CD4-positive, alpha-beta T cell treated with Interleukin-12 subunit alpha and Interleukin-12 subunit beta, for 1 hour (primary cell): ENCODE data around the gene HMCN1.
"Not testable (repeated sequence)": the region's sequence is repeated elsewhere in the genome, so short reads cannot be mapped to it uniquely, and the experiment has no call there.

ENCODE experiments used
- DNase-seq: peaks from one replicate; pipeline ENCODE4 v3.0.0-alpha.2; 2020

Gene HMCN1

DNA sequence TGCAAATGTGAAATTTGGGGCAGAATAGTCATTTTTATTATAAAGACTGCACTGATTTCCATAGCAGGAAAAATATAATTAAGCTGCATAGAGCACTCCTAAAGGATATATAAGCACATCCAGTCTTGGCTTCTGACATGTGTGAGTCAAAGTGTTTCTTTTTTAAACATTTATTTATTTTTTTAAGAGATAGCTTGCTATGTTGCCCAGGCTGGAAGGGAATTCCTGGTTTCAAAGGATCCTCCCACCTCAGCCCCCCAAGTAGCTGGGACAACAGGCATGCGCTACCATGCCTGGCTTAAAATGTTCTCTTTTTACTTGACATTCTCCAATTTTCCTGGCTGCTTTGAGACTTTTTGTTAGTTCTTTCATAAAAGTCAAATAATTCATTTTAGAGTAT is 126.1 kb downstream of the HMCN1 start:
- no peak for DNase-seq

DNA sequence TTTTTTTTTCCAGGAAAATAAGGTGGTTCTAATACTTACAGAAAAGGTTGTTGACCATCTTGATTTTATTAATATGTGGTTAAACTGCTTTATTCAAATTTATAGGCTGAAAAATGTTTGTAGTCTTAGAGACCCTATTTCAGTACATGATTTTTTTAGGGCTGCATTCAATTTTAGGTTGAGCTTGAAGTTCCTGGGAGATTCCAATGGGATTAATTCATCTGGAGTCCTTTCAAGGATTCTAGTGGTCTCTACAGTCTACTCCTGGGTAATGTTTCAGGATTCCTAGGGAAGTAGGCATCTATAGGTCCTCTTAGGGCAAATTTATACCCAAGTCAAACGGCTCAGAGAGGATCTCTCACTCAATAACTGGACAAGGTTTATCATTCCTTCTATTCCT is 126.7 kb downstream of the HMCN1 start:
- DNase-seq = no peak

DNA sequence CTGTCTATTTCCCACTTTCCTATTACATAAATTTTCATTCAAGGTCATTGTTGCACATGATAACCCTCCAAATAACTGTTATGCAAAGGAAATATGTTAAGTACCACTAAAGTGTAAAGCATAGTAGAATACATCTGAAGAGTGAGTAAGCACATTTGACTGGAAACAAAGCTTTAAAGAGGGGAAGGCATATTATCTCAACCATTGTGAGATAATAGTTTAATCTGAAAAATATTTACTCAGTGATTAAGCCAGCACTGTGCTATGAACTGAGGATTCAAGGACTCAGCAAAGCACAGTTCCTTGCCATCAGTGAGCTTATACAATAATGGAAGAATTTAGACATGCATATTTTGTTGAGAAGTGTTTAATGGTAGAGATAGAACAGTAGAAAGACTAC is 127.4 kb downstream of the HMCN1 start:
- DNase-seq = no peak

DNA sequence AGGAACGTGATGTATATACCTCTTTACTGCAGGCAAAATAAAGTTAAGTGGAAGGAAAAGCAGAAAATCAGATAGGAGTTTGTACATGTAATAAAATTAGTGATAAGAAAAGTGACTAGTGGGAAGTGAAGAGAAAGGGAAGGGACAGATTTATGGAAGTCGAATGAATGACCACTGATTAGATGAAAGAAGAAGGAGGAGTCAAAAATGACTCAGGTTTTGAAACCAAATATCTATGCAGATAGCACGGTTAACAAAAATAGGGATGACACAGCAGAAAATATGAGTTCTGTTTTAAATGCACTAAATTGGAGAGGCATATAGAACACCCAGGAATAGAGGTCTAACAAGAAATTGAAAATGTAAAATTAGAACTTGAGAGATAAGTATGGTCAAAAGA is 128.0 kb downstream of the HMCN1 start:
- DNase-seq = no peak

DNA sequence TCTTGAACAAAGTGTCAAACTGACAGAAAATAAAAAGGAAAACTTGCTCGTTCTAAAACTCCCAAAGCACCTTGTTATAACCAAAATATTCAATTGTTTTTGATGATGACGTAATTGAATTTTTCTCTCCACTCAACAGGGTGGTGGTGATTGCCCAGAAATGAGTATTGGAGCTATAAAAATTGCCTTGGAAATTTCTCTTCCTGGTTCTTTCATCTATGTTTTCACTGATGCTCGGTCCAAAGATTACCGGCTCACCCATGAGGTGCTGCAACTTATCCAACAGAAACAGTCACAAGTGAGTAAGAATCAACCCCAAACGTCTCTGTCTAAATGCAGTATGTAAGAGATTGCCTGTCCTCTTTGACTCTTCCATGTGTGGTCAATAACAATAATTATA is 130.1 kb downstream of the HMCN1 start:
- no peak for DNase-seq

DNA sequence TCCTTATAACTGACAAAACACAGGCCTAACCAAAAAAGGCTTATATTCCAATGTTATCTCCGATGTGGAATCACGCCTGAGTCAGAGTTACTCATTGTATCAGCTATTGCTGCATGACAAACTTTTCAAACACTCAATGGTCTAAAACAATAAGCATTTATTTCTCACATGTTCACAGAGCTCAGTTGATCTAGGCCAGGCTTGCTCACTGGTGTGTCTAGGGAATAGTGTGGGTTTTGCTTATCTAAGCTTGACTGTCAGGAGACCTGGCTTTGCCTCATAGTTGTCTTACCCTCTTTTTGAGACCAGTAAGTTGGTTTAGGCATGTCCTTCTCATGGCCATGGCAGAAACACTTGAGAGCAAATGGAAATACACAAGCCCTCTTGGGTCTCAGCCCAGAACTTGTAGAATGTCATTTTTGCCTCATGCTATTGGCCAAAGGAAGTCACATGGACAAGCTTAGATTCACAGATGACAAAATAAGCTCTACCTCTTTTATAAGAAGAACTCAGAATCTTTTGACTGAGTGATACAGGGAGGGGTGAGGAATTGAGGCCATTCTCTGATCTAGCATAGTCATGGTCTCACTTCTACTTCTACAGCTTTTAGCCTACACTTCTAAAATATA is 130.8 kb downstream of the HMCN1 start:
- no peak for DNase-seq

DNA sequence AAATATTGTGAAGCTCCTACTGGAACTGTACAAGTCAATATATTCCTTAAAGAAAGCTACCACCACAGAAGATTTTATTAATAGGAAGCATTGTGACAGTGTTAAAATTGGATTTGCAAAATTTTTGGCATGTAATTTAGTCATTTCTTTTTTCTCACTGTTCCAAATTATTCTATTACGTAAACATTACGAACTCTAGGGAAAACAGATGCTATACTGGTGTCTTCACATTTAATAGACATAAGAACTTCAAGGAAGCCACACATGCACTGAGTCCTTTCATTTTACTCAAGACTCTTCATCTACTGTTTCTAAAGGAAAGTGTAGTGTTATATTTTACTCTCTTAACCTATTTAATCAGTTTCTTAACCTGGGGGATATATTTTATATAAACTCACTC is 135.4 kb downstream of the HMCN1 start:
- no peak for DNase-seq

DNA sequence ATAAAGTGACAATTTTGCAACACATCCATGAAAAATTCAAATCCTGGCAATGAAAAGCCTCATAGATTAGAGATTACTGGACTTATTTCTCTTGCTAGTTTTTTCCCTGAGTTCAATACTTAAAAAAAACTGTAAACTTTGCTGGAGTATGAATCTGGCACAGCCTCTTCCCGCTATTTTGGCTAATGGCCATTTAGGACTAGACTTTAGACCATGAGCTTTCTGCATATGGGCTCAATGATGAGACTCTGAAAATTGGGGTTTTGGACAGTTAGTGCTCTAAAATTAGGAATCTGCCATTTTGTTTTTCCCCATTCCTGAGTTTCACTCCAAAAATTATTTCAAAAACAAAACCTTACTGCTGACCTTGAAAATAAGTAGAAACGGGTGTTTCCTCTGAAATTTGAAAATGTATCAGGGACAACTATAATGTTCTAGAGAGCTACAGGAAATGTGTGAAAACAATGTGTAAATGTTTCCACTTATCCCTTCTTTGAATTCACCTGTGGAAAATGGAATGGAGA is 137.5 kb downstream of the HMCN1 start:
- DNase-seq = no peak

DNA sequence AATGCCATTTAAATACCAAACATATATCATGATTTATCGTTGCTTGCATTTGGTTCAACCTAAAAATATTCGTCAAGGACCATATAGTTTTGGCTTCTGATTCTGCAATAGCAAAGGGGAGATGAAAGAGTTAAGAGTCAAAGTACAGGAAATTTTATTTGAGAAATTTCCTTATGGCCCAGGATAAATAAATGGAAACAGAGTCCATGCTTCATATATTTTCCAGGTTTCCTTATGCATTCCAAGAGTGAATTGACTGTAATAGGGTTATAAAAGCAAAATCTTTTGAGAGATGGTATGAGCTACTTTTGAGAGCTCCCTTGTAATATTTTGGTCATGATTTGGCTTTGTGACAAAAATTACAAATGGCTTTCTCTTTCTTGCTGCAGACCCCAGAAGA is 140.1 kb downstream of the HMCN1 start:
- DNase-seq = no peak

DNA sequence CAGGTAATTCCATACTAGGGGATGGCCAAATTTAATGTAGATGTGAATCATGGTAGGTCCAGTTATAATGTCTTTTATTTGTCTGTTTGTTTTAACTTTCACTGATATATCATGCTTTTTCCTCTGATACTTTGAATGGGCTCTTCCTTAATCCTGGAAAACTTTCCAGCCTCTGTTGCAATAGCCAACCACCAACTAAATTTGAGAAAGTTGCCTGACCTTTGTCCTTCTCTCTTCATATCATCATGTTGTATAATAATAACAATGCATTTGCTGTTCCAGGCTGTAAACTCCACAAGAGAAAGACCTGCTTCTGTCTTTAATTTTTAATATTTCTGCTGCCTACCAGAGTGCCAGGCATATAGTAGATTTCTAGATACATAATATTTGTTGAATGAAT is 146.1 kb downstream of the HMCN1 start:
- DNase-seq = no peak

DNA sequence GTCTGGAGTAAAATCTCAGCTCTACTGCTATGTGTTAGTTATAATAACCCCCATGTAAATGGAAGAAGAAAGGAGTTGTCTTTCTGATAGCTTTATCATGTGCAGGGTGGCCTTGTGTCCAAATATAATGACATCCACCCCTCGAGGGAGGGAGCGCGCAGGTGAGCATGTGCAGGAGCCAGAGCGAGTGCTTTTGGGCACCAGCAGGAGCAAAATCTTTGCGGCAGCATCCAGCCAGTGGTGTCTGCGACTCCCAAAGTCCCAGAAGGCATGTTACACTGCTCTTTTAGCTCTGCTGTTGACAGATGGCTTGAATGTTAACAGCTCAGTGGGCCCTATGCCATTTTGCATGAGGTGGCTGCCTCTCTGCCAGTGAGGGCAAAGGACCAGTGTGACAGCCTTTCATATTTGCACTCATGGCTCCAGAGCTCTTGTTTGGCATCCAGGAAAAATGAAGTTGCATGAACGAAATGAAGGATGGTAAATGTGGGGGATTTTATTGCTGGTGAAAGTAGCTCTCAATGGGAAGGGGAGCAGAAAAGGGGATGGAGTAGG is 146.7 kb downstream of the HMCN1 start:
- no peak for DNase-seq

DNA sequence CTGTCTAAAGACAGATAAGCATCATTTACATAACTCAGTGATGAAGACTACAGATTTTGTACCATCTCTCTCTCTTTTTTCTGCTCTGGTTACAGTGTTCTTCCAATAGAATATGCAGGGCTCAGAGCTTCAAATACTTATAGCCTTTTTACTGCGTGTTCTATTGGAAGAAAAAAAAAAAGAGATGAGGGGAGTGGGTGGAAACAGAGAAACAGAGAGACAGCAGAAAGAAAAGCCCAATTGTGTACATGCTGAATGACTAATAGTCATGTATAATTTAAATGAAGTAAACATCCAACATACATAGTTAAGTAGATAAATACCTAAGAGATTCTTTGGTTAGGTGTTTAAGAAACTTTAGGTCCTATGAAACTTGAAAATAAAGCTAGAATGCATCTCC is 151.9 kb downstream of the HMCN1 start:
- no peak for DNase-seq

DNA sequence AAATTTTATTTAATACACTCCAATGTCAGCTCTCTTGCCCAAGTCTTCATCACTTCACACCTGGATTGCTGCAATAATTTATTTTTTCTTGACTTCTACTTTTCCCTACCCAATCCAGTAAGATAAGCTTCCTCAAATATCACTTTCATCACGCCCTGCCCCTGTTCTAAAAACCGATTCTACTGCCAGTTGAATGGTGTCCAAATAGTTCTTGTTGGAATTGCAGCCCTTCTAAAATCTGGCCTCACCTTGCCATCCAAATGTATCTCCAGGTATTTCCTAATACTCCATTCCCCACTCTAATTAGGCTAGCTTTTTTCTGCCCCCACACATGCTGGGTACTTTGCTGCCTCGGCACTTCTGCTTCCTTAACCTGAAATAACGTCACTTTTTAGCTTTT is 152.5 kb downstream of the HMCN1 start:
- DNase-seq = no peak

DNA sequence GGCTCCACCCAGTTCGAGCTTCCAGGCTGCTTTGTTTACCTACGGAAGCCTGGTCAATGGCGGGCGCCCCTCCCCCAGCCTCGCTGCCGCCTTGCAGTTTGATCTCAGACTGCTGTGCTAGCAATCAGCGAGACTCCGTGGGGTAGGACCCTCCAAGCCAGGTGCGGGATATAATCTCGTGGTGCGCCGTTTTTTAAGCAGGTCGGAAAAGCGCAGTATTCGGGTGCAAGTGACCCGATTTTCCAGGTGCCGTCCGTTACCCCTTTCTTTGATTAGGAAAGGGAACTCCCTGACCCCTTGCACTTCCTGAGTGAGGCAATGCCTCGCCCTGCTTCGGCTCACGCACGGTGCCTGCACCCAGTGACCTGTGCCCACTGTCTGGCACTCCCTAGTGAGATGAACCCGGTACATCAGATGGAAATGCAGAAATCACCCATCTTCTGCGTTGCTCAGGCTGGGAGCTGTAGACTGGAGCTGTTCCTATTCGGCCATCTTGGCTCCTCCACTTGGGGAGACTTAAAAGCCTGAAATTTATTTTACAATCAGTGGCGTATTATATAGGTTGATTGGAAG is 158.7 kb downstream of the HMCN1 start:
- DNase-seq = not testable (repeated sequence)

DNA sequence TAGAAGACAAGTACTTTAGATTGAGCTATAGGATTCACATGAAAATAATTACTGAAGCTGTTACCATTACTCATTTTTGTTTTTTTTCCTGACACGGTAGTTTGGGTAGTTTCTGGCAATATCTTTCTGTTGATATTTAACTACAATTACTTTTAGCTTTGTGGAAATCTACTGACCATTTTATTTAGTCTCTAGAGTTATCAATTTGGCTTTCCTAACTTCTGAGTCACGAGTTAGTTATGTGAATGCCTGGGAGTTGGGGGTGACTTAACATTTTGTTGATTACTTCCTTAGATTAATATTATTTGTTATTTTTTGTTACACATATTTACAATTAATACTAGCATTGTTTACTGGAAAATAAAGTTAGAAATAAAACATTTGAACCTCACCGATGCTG is 160.6 kb downstream of the HMCN1 start:
- no peak for DNase-seq

DNA sequence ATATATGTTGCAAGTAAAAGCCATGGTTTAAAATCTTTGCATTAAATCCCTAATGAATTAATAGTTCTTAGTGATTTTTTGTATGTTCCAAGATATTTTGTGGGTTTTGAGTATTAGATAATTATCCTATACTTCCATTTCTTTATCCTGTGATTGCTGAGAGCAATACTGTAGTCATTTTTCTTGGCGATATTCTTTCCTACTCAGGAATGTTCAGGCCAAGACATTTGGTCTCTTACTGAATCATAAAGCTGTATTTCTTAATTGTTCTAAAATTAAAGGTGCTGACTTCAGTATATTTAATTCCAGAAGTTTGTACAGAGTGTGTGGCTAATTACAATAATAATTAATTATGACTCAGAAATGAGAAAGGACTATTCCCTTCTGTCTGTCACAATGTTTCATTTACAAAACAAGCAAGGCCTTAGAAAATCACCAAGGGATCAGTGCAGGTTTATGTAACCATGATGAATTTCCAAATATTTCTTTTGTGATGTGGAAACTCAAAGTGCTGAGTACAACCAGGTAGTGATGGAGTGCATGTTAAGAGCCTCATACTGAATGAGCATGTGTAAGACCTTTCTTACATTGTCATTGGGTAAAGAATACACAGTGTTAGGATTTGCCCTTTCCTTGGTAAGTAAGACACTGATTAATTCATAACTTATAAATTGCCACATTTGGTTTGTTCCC is 161.2 kb downstream of the HMCN1 start:
- DNase-seq = no peak

DNA sequence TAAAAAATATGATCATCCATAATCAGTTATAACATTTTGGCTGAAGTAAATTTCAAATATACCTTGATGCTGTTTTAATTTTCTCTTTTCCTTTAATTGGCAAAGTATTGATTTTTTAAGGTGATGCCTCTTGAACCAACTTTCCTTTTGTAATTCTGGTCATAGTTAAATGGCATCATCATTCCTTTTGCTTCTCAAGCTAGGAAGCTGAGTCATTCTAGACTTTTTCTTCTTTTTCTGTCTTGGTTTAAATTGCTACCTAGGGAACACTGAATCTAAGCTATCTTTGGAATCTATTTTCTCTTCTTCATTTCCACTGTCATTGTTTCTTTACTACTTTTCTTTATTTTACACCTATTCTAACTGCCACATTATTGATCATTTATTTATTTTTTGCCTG is 162.7 kb downstream of the HMCN1 start:
- DNase-seq = no peak

DNA sequence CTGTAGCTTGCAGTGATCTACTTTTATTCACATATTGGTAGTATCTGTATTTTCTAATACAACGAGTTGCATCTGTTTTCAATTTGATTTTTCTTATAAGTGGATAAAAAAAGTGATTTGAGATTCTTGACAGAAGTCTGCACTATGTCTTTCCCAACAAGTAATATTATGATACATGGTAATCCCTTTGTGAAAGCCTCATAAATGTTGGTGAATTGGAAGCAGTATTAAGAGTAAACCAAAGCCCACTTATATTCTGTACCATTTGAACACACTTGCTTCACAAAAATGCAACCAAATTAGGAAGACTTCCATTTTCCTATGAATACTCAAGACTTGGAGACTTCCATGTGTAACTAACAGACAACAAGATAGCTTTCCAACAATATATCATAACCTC is 172.0 kb downstream of the HMCN1 start:
- DNase-seq = no peak

DNA sequence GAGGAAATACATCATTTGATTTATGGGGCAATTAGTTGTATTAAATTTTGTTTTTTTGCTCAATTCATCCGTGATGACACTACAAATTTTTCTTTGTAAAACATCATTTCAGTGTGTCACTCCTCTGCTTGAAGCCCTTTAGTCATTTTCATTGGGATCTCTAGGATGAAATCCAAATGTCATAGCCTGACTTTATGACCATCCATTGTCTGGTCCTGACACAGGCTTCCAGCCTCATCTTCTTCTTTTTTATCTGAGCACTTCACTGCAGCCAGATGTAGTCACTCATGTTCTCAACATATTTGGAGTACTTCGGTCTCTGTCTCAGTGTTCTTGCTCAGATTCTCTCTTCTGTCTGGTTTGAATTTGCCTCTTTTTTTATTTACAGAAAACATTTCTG is 173.1 kb downstream of the HMCN1 start:
- no peak for DNase-seq

DNA sequence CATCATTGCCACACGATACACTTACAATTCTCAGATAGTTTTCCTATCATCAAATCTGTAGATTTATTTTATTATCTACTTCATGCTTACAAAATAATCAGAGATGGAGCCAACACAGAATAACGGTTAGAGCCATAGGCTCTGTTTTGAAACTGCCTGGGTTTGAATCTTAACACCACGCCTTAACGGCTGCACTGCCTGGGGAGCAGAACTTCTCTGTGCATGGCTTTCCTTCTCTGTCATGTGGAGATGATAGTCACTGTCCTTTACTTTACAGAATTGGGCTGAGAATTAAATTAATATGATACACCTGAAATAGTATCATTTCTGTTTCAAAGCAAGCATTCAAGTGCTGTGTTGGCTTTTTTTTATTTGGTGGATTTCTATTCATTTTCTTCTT is 177.8 kb downstream of the HMCN1 start:
- no peak for DNase-seq

DNA sequence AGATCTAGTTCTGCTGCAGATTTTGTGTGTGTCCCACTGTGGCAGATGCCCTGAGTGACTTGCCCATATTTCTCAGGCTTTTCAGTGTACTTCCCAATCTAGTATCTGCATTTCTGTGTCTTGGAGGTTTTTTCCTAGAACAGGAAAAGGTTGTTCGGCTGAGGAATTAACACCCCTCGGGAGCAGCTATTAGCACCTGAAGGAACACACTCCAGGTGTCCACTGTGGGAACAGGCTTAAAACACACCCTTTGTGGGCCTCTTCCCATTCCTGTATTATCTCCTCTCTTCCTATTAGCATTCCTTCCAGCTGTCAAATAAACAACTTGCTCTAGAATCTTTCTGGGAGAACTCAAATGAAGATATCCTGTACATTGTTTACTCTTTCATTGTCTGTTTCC is 178.3 kb downstream of the HMCN1 start:
- no peak for DNase-seq

DNA sequence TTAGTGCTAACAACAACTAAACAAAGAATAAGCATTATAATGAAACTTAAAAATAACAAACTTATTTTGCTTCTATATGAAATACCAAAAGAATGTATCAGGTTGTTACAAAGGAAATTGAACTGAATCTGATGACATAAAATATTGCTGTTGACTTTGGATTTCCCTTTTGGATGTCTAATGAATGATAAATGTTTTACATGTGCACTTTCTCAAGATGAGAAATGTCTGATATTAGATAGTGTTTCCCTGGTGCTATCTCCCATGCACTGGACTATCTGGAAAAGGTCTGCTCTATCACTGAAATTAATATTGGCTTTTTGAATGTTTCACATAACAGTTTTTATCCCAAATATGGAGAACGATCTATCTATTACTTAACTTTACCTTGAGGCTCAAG is 179.9 kb downstream of the HMCN1 start:
- no peak for DNase-seq

DNA sequence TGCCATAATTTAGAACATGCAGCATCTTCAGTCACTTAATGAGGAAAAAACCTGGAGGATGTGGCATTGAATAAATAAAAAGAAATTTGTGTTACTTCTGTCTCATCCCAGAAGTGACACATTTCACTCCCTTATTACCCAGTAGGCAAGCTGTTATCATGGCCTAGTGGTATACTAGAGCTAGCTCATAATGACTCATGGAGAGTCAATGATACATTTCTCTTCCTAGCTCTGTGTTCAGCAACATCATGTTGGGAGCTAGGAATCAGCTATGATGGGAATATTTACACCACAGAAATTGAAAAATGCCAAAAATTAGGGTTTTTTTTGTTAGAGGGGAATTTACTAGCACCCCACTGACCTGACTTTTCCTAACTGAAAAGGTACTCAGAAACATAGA is 182.7 kb downstream of the HMCN1 start:
- no peak for DNase-seq

DNA sequence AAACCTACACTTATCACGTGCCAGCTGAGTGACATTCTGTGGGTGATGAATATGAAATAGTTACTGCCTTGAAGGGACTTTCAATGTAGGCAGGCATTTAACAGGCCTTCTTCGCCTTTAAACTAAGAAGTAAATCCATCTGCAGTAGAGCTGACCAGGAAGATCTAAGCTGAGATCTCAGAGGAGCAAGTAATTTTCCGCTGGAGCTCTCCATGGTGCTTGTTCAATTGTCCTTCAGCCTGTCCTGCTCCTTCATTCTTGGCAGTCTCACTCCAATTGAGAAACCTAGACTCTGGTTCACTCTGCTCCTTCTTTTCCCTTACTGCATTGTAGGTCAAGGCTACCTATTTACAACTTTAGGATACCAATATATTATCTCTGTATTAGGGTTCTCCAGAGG is 183.5 kb downstream of the HMCN1 start:
- DNase-seq = no peak
